HG03354 (cell line): Measurements from ENCODE around the gene CLSTN3.
"Not testable (repeated sequence)": the region's sequence is repeated elsewhere in the genome, so short reads cannot be mapped to it uniquely, and the experiment has no call there.

Experiments
- ATAC-seq: cut with Tn5 transposase; IDR thresholded peaks from one replicate; pipeline ENCODE4 v1.9.1; 2021; ENCODE audit warnings: mild to moderate bottlenecking; ENCODE audit not compliant: unreplicated experiment, poor library complexity, severe bottlenecking

The CLSTN3 gene

GRCh38 chr12:7102582-7102981 is 27.6 kb upstream of the CLSTN3 start:
- no peak for ATAC-seq

- no peak for ATAC-seq
These were observed 26.2 kb upstream of the CLSTN3 start for GRCh38 chr12:7103837-7104584.

GRCh38 chr12:7106082-7106481 is 24.1 kb upstream of the CLSTN3 start:
- ATAC-seq = no peak

- ATAC-seq = not testable (repeated sequence)
These were observed 23.0 kb upstream of the CLSTN3 start for GRCh38 chr12:7107181-7107580.

GRCh38 chr12:7107636-7108002 is 22.6 kb upstream of the CLSTN3 start:
- no peak for ATAC-seq

GRCh38 chr12:7108003-7108795 is 22.0 kb upstream of the CLSTN3 start:
- peak; percentile 92 for ATAC-seq

- peak; percentile 32 for ATAC-seq
These were observed 21.2 kb upstream of the CLSTN3 start, which contains the start of gene C1RL for GRCh38 chr12:7108796-7109571. Gene C1RL (minus strand): TSS chr12:7109214. CDS start chr12:7109180, 34 bp downstream.

GRCh38 chr12:7109572-7109920 is 20.6 kb upstream of the CLSTN3 start:
- ATAC-seq = no peak

GRCh38 chr12:7110661-7111060 is 19.5 kb upstream of the CLSTN3 start:
- ATAC-seq = no peak

GRCh38 chr12:7112041-7112440 is 18.1 kb upstream of the CLSTN3 start:
- ATAC-seq = no peak

GRCh38 chr12:7113389-7113871 is 16.7 kb upstream of the CLSTN3 start:
- no peak for ATAC-seq

- no peak for ATAC-seq
These were observed 16.2 kb upstream of the CLSTN3 start for GRCh38 chr12:7114008-7114407.

GRCh38 chr12:7114851-7115250 is 15.3 kb upstream of the CLSTN3 start:
- ATAC-seq = no peak

- ATAC-seq = no peak
These were observed 14.0 kb upstream of the CLSTN3 start for GRCh38 chr12:7116196-7116595.

- no peak for ATAC-seq
These were observed 13.3 kb upstream of the CLSTN3 start for GRCh38 chr12:7116916-7117315.

- no peak for ATAC-seq
These were observed 12.5 kb upstream of the CLSTN3 start for GRCh38 chr12:7117670-7118069.

- no peak for ATAC-seq
These were observed 11.3 kb upstream of the CLSTN3 start for GRCh38 chr12:7118881-7119280.

- no peak for ATAC-seq
These were observed 10.0 kb upstream of the CLSTN3 start for GRCh38 chr12:7120166-7120565.

GRCh38 chr12:7121324-7121723 is 8.8 kb upstream of the CLSTN3 start:
- no peak for ATAC-seq
